ENCODE data around the gene PLEKHA4.

- TF ChIP-seq CTCF (IDR thresholded peaks at IDR 0.05) (no peak), POLR2A (IDR thresholded peaks at IDR 0.05; ENCODE audit: low read depth) (no peak), POLR2AphosphoS5 (IDR thresholded peaks at IDR 0.05) (no peak)
These were observed 37.5 kb downstream of the PLEKHA4 start for GRCh38 chr19:48830965-48831364.

All from esophagus muscularis mucosa (tissue), 3 donors.